ENCODE results near the gene TBC1D22A.

The TBC1D22A gene

GRCh38 chr22:46995501-46996360 lies 233.3 kb downstream of the TBC1D22A start:
- no peak for DNase-seq (ENCODE audit: low read depth)

- DNase-seq (ENCODE audit: low read depth) = no peak
Measured at GRCh38 chr22:46996595-46997310, 234.3 kb downstream of the TBC1D22A start.

- DNase-seq (ENCODE audit: low read depth) = no peak
Measured at GRCh38 chr22:46997311-46997970, 235.0 kb downstream of the TBC1D22A start.

- DNase-seq (ENCODE audit: low read depth) = no peak
Measured at GRCh38 chr22:46998331-46998730, 235.9 kb downstream of the TBC1D22A start.

GRCh38 chr22:47000256-47000655 lies 237.8 kb downstream of the TBC1D22A start:
- no peak for DNase-seq (ENCODE audit: low read depth)

GRCh38 chr22:47000888-47001287 lies 238.4 kb downstream of the TBC1D22A start:
- no peak for DNase-seq (ENCODE audit: low read depth)

- DNase-seq (ENCODE audit: low read depth) = no peak
Measured at GRCh38 chr22:47001288-47001687, 238.8 kb downstream of the TBC1D22A start.

GRCh38 chr22:47002692-47003091 lies 240.2 kb downstream of the TBC1D22A start:
- DNase-seq (ENCODE audit: low read depth) = no peak

- no peak for DNase-seq (ENCODE audit: low read depth)
Measured at GRCh38 chr22:47005506-47006408, 243.3 kb downstream of the TBC1D22A start.

GRCh38 chr22:47006433-47006832 lies 244.0 kb downstream of the TBC1D22A start:
- DNase-seq (ENCODE audit: low read depth) = no peak

GRCh38 chr22:47006869-47007268 lies 244.4 kb downstream of the TBC1D22A start:
- DNase-seq (ENCODE audit: low read depth) = no peak

GRCh38 chr22:47007496-47007895 lies 245.0 kb downstream of the TBC1D22A start:
- no peak for DNase-seq (ENCODE audit: low read depth)

- no peak for DNase-seq (ENCODE audit: low read depth)
Measured at GRCh38 chr22:47008208-47008885, 245.9 kb downstream of the TBC1D22A start.

- DNase-seq (ENCODE audit: low read depth) = no peak
Measured at GRCh38 chr22:47009304-47010101, 247.1 kb downstream of the TBC1D22A start.

- no peak for DNase-seq (ENCODE audit: low read depth)
Measured at GRCh38 chr22:47010211-47010610, 247.8 kb downstream of the TBC1D22A start.

GRCh38 chr22:47011131-47011858 lies 248.8 kb downstream of the TBC1D22A start:
- DNase-seq (ENCODE audit: low read depth) = no peak

GRCh38 chr22:47011859-47012258 lies 249.4 kb downstream of the TBC1D22A start:
- DNase-seq (ENCODE audit: low read depth) = no peak

- no peak for DNase-seq (ENCODE audit: low read depth)
Measured at GRCh38 chr22:47012589-47013370, 250.3 kb downstream of the TBC1D22A start.

All from stimulated activated CD8-positive, alpha-beta memory T cell treated with anti-CD3 and anti-CD28 coated beads, Interleukin-12 subunit alpha, Interleukin-12 subunit beta, amount 100 ng/mL, for 4 hours (primary cell).